NCI-H2227 (cell line): ENCODE data around the gene MARCHF3.
"Not testable (repeated sequence)": the region's sequence is repeated elsewhere in the genome, so short reads cannot be mapped to it uniquely, and the experiment has no call there.

Source experiments
- DNase-seq: peaks from one replicate; lab custom pipeline; 2025; ENCODE audit not compliant: unreplicated experiment; lab: John Stamatoyannopoulos, UW

MARCHF3 gene

GRCh38 chr5:126961128-126961527 lies 69.2 kb downstream of the MARCHF3 start:
- DNase-seq: no peak

GRCh38 chr5:126959188-126959587 lies 71.2 kb downstream of the MARCHF3 start:
- DNase-seq: no peak

DNA sequence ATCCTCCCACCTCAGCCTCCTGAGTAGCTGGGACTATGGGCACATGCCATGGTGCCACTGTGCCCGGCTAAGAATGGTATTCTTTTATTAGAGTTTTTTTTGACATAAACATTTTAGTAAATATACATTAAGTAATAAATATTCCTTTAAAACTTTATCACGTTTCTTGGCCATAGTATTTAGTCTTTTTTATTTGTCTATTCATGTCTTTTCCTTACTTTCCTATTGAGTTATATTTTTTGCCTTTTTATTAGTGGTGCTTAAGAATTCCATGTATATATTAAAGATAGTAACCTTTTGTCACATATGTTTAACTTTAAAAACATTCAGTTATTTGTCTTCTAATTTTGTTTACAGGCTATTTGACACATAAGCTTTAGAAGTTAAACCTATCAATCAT lies 73.4 kb downstream of the MARCHF3 start:
- DNase-seq: no peak

GRCh38 chr5:126954981-126955380 lies 75.4 kb downstream of the MARCHF3 start:
- DNase-seq: no peak

GRCh38 chr5:126953640-126954039 lies 76.7 kb downstream of the MARCHF3 start:
- no peak for DNase-seq

- DNase-seq: no peak
Measured at GRCh38 chr5:126949475-126949874, 80.9 kb downstream of the MARCHF3 start.

- no peak for DNase-seq
Measured at GRCh38 chr5:126948453-126948852, 81.9 kb downstream of the MARCHF3 start.

DNA sequence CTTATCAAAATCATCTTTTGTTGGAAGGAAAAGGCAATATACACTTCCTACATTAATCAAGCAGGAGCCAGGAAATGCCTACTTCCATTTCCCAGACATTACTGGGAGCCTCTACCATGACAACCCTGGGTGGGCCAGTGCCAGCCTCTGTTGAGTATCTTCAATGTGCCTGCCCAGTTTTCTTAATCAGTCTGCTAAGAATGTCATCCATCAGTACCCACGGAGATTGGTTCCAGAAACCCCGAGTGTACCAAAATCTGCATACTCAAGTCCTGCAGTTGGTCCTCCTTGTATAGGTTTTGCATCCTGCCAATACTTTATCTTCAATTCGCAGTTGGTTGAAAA lies 82.4 kb downstream of the MARCHF3 start:
- no peak for DNase-seq

- DNase-seq: peak; percentile 72
Measured at GRCh38 chr5:126947146-126948010, 83.0 kb downstream of the MARCHF3 start.

GRCh38 chr5:126942908-126943307 lies 87.5 kb downstream of the MARCHF3 start:
- DNase-seq: not testable (repeated sequence)

- no peak for DNase-seq
Measured at GRCh38 chr5:126941403-126941802, 89.0 kb downstream of the MARCHF3 start.

DNA sequence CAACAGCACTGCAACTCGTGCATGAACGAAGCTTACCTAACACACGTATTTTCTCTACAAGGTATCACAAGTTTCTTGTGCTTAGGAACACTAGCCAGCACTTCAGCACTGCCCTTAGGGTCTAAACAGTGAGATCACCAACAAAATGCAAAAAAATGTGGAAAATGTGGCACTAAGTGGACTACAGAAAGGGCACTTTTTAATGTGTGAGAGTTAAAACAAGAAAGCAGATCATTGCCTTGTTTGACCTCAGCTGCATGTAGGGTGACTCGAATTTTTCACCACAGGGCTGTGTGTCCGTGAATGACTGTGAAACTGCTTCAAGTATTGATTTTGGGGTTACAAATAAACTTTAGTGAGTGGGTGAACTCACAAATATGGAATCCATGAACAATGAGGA lies 90.5 kb downstream of the MARCHF3 start:
- DNase-seq: no peak

DNA sequence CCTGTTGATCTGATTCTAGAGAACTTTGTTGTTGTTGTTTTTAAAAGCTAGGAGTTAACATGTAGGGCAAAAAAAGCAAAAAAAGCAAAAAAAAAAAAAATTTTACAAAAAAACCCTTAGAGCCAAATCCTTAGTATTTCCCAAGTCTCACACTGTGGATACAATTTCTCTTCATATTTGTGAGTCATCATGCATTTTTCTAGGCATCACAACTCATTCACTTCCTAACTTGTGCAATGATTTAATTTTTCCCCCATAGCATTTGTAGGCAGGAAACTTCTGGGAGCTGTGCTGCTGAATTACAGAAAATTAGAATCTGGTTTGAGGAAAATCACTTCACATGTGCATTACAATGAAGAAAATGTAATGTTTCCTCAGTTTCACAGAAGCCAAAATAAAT lies 91.9 kb downstream of the MARCHF3 start:
- DNase-seq: no peak

DNA sequence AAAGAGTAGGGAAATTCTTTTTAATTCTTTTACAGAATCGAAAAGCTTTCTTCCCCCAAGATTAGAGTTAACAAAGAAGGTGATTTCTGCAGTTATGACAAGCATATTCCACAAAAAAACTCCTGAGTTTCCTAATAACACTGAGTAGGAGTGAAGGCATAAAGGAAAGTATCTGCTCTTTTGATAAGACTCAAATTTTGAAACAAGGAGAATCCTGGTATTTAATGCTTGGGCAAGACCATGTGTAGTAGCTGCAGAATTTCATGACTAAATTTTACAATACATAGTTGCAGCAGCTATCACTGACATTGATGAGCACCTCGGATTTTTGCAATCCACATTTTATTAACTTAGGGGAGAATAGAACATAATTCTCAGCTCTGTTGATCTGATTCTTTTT lies 92.6 kb downstream of the MARCHF3 start:
- DNase-seq: no peak

DNA sequence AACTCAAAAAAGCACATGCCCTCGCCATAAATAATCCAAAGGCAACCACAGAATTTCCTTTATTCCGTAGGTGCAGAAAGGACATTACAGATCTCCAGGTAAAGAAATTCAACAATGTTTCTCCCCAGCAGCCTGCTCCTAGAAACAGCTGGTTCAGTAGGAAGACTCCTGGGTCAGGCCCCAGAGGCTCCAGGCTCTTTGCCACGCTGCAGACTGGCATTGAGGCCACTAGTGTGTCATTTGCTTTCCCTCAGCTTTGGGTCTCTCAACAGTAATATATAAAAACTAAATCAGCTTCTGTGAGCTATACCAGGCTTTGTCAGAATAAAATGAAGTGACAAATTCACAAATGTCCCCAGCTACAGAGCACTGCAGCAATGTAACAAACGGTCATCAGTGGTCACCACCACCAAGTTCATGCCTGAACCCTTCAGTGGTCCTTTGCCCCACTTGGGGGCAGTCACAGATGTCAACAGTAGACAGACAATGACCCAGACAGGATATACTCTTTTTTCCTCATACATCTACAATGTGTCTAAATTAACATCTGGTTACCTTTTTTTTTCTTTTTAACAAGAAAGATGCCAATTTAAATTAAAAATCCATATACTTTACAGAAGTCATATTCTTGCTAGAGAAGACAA lies 93.5 kb downstream of the MARCHF3 start:
- no peak for DNase-seq

DNA sequence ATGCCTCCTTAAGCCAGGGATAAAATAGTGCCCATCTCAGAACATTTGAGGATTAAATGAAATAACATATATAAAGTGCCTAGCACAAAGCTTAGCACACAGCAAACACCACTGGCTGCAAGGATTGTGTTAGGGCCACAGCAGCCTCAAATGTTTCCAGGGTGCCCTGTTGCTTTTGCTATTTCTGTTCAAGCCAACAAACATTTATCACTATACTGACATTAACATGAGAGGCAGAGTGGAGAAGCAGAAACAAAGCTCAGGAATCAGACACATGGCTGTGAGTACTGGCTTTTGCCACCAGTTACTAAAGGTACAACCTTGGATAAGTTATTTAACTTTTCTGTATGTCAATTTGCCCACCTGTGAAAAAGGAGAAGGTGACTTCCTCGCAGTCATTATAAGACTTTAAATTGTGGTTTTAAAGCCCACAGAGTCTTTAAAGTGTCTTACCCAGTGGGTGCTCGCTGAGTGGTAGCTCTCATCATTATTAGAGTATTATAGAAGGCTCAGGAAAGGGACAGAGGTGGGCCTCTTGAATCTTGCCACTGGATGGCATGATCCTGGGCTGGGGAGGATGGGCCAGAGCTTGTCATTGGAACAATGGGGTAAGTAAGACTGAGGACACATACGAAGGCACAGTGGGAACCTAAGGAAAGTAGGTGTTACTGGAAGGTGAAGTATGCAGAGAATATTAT lies 98.2 kb downstream of the MARCHF3 start:
- no peak for DNase-seq

- no peak for DNase-seq
Measured at GRCh38 chr5:126928041-126928440, 102.3 kb downstream of the MARCHF3 start.

GRCh38 chr5:126927429-126927828 lies 102.9 kb downstream of the MARCHF3 start:
- DNase-seq: no peak

GRCh38 chr5:126926187-126926586 lies 104.2 kb downstream of the MARCHF3 start:
- DNase-seq: no peak

DNA sequence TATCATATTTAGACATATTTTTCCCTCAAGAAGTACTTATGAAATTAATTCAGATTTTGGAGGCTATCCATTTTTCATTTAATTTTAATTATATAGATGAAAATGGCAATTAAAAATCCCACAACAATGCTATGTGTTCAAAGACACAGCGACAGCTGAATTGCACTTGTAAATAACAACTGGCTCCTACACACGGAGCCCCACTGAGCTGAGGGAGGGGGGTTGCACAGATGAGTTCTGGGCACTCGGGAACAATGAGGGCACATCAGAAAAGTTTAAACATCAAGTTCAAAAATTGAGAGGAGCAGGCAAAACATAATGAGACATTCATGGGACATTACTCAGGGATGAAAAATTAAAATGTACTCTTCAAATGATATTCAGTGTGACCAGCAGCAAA lies 104.9 kb downstream of the MARCHF3 start:
- DNase-seq: no peak

DNA sequence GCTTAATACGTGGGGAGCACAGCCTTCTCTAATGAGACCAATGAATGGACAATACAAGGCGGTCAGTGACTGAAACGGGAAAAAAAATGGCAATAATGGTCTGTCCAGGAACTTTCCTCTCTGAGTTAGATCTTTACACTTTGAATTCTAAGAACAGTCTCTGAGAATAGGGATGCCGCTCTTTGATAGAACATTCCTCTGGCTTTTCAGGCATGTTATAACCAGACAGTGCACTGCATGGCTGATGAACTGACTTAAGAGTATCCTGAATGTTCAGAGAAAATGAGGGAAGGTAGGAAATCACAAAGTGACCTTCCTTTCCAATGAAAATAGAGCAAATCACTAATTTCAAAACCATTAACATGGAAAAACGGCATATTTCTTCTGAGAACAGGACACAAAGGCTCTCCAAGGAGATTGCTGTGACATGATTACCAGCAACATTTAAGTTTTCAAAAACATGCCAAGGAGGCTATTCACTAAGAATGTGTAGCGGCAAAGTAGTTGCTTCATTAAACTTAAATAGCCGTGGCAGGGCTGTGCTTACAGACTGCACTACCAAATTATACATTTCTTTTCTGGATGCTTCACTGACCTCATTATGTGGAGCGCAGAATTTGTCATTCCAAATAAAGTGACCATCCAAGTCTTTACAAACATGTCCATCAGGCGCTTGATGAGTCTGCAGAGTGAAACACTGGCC lies 105.9 kb downstream of the MARCHF3 start:
- no peak for DNase-seq
